ENCODE results near the gene RPL10.

Gene RPL10

DNA sequence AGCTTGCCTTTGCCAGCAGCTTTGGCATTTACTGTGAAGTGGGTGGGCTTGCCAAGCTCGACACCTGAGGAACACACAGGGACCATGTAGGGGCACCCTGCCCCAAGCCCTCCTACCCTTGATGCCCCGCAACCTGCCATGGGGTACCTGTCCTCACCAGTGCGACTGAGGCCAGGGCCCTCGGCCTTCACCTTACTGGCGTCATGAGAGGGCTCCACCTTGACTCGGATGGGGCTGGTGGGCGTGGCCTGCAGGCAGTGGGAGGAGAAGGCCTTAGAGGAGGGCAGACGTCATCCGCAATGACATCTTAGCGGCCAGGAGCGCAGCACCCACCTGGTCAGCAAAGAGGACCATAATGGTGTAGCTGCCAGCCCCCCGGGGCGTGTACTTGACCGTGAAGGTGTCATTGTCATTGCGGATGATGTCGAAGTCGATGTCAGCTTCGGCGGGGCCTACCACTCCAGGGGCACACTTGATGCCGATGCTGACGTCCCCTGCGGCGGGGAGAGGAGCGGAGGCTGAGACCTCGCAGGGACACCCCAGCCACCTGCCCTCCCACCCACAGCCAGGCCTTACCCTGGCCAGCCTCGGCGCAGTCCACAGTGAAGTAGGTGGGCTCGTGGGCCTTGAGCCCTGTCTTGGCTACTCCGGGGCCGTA lies 36.0 kb upstream of the RPL10 start:
- no peak for DNase-seq

DNA sequence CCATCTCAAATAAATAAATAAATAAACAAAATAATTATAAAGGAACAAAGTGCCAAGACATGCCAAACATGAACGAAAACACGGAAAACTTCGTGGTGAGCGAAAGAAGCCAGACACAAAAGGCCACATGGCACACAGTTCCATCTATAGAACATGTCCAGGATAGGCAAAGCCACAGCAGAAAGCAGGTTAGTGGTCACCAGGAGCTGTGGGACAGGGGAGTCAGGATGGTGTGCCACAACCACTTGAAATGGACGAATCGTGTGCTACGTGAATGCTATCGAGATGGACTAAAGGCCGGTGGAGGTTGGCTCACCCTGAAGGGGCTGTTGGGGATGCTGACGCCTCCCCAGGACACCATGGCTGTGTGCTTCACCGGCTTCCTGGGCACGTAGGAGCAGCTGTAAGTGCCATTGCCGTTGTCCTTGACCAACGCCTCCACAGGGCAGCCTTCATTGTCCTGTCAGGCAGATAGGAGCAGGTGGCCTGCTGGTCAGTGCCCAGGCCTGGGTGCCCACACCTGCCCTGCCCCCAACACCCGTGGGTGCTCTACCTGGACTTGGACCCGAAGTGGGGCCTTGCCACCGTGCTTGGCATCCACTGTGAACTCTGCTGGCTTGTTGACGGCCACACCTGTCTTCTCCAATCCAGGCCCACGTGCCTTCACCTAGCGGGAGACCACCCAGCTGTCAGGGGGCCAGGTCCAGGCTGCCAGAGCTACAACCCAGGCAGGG lies 34.3 kb upstream of the RPL10 start:
- no peak for DNase-seq

- DNase-seq, result no peak
Observed at GRCh38 chrX:154365052-154365600, 33.1 kb upstream of the RPL10 start.

GRCh38 chrX:154365997-154366665 lies 32.0 kb upstream of the RPL10 start:
- DNase-seq, result no peak

DNA sequence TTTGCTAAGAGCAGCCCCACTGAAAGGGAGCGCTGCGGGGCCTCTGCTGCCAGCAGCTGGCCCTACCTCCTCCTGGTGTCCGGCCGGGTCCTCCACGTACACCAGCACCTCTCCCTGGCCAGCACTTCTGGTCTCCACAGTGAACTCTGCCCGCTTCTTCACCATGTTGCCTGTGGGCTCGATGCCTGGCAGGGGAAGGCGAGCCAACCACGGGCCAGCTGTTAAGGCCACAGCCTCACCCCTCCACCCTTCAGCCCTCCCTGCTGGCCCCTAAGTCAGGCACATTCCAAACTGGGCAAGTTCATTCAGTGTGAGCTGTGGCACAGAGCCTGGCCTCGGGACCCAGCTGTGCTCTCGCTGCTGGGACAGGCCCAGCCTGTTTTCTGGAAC lies 31.5 kb upstream of the RPL10 start:
- no peak for DNase-seq

GRCh38 chrX:154367474-154368308 lies 30.5 kb upstream of the RPL10 start:
- DNase-seq, result no peak

DNA sequence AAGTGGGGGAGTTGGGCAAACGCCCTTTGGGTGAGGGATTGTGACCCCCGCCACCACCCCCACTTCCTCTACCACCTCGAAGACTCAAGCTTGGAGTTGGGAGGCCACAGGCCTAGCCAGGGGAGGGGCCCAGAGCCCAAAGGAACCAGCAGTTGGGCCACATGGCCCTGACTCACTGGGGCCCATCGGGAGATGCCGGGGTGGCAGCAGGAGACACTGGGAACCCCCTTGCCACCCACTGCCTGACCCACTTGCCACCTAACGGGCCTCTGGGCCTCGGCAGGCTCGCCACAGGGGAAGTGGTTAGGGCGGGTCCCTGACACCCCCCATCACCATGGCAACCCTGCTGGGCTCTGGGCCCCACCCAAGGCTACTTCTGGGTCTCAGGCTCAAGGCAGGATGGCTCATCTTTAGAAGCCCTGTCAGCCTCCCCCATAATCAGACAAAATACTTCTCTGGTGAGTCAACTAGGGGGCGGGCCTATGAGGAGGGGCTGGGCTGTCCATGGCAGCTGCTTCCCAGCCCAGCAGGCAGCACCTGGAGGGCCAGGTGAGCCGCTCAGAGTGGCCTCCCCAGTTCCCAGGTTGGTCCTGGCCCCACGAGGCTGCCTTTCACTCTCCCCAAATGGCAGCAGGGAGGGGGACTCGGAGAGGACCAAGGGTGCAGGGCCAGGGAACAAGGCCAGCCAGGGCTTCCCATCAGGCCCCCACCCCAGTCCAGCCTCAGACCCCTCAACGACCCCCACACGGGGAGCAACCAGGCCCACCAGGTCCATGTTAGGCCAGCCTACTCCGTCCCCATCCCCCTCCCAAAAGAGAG lies 29.3 kb upstream of the RPL10 start:
- DNase-seq, result peak; percentile 16

GRCh38 chrX:154369449-154370299 lies 28.5 kb upstream of the RPL10 start:
- peak; percentile 17 for DNase-seq

DNA sequence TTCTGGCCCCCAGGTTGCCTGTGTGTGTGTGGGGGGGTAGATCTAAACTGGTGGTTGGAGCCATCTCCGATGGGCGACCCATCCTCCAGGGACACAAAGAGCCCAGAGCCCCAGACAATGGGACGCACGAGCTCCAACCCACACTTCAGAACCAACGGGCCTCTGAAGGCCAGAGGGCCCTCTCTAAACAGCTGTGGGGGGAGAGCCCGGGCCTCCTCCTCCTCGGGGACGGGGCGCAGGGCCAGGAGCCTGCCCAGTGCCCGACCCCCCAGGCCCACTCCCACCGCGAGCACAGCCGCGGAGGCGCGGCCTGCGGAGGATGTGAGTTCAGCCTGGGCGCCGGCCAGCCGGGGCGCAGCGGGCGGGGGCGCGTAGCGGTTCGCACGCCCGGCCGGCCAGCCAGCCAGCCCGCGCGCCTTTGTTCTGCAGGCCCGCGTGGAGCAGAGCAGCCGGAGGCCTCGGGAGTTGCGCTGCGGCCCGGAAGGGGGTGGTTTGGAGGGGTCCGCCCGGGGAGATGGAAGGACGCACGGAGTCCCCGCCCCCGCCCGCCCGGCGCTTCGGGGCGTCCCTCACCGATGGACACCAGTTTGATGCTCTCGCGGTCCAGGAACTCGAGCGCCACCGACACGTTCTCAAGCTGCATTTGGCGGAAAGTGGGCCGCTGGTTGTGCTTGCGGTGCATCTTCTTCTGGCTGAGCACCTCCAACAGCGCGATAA lies 27.7 kb upstream of the RPL10 start:
- DNase-seq, result no peak

- peak; percentile 48 for DNase-seq
Observed at GRCh38 chrX:154371017-154371788, 27.0 kb upstream of the RPL10 start.

- no peak for DNase-seq
Observed at GRCh38 chrX:154371789-154372300, 26.3 kb upstream of the RPL10 start.

DNA sequence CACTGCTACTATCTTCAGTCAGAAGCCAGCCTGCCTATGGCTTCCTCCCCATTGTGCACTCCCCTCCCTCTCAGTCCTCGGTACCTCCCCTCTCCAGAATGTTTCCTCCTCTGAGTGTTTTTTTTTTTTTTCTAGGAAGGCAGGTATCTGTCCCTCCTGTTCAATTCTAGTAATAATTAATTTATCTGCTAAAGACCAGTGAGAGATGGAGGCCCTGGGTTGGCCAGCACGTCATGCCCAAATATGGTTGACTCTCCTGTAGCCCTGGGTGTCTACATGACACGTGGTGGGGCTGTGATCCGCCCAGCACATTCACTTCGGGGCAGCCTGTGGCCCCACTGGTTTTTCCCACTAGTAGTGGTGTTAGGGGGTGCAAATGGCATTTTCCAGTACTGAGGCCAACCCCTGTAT lies 25.6 kb upstream of the RPL10 start:
- no peak for DNase-seq

DNA sequence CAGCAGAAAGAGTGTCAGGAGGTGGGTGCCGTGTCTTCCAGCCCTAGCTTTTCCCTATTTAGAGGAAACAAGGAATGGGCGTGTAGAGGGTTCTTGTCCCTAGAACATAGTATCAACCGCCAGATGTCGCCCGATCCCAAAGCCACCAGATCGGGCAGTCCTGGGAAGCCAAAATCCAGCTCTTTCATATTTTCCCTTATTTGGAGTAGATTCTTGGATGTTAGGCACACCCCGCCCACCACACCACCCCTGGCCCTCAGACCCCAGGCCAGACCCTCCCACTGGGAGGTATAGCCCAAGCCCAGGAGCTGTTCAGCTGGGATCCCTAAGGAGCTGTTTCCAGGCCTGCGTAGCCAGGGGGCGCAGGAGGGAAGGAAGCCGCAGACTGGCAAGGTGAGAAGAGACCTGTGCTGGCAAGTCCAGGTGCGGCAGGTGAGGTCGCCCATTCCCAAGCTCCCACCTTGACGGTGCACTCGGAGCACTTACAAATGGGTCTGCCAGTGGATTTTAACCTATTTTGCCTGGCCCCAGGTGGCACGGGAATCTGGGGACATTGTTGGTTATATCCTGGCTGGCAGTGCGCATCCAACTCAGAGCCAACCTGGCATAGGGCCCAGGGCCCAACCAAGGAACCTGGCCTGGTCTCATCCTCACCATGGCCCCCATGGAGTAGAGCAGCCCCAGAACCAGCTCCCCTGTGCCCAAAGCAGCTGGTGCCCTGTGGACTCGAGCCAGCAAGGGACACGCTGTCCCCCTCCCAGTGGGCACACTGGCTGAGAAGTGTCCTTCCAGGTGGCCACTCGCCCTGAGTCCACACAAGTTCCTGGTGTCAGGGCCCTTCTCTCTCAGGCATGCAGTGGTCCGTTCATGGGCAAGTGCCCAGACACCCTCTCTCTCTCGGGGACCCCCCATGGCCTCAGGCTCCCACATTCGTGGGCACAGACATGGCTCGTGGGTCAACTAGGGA lies 24.6 kb upstream of the RPL10 start:
- DNase-seq, result peak; percentile 60

- DNase-seq, result no peak
Observed at GRCh38 chrX:154374313-154375155, 23.6 kb upstream of the RPL10 start, which contains the start of gene FLNA. Gene FLNA (minus strand): TSS chrX:154374634. CDS start chrX:154371245, 3,389 bp downstream.

DNA sequence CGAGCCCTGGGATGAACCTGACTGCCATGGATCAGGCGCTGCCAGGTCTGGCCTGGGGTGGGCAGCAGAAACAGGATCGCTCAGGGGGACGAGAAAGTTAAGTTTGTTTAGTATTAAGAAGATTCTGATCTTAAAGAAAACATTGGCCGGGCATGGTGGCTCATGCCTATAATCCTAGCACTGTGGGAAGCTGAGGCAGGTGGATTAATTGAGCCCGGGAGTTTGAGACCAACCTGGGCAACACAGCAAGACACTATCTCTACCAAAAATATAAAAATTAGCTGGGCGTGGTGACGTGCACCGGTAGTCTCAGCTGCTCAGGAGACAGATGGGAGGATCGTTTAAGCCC lies 23.0 kb upstream of the RPL10 start:
- no peak for DNase-seq

DNA sequence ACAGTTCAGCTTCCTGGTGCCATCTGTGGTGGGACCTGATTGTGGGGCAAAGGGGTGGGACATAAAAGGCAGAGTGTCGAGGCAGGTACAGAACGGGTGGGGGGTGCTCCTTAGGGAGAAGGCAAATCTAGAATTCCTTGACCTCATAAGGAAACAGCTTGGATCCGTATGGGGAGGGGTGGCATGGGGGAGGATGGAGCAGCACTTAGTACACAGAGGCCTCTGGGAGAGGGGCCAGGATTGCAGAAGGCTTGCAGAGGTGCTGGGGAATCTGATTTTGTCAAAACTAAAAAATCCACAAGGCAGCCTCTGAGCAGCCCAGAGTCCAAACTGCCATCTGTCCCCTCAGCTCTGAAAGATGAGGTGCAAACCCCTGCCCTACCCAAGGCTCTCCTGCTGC lies 21.4 kb upstream of the RPL10 start:
- no peak for DNase-seq
